GM15510 (cell line): Measurements from ENCODE around the gene USP33.

Experiments
- POLR2A ChIP-seq: IDR thresholded peaks from 3 replicates; pipeline ENCODE4 v1.6.1; 2011; ENCODE audit warnings: borderline replicate concordance; ENCODE audit not compliant: insufficient read length; ENCODE audit errors: extremely low read depth

Gene USP33

GRCh38 chr1:77683160-77684148, 76.2 kb downstream of the USP33 start:
- peak; percentile 74 for TF ChIP-seq POLR2A

GRCh38 chr1:77682460-77683159, 77.0 kb downstream of the USP33 start, which contains the start of gene ZZZ3:
Gene ZZZ3 (minus strand): TSS chr1:77682658. CDS start chr1:77633354, 49,304 bp downstream.
- peak; percentile 75 for TF ChIP-seq POLR2A

- no peak for TF ChIP-seq POLR2A
Measured at GRCh38 chr1:77680173-77680572, 79.5 kb downstream of the USP33 start.

GRCh38 chr1:77678660-77679610, 80.7 kb downstream of the USP33 start:
- no peak for TF ChIP-seq POLR2A

GRCh38 chr1:77673716-77674355, 85.8 kb downstream of the USP33 start:
- no peak for TF ChIP-seq POLR2A

- TF ChIP-seq POLR2A: no peak
Measured at GRCh38 chr1:77673030-77673429, 86.6 kb downstream of the USP33 start.

- TF ChIP-seq POLR2A: no peak
Measured at GRCh38 chr1:77672374-77672773, 87.3 kb downstream of the USP33 start.

- no peak for TF ChIP-seq POLR2A
Measured at GRCh38 chr1:77671836-77672235, 87.8 kb downstream of the USP33 start.

GRCh38 chr1:77670330-77670729, 89.3 kb downstream of the USP33 start:
- TF ChIP-seq POLR2A: no peak

GRCh38 chr1:77668924-77669449, 90.7 kb downstream of the USP33 start:
- TF ChIP-seq POLR2A: no peak

- no peak for TF ChIP-seq POLR2A
Measured at GRCh38 chr1:77664939-77665516, 94.6 kb downstream of the USP33 start.

- TF ChIP-seq POLR2A: no peak
Measured at GRCh38 chr1:77661696-77662095, 98.0 kb downstream of the USP33 start.

GRCh38 chr1:77659879-77660593, 99.6 kb downstream of the USP33 start:
- TF ChIP-seq POLR2A: no peak
